ENCODE data around the gene MYRIP. TPM values are rescaled to one million over a fixed set of nuclear protein-coding genes. Genes with fewer than 3 reads are reported as not detected.
A peak's percentile ranks its signal among the peaks of the same experiment; 100 is the strongest.
"Not testable (repeated sequence)": the region's sequence is repeated elsewhere in the genome, so short reads cannot be mapped to it uniquely, and the experiment has no call there.

MYRIP gene
- total and polyA plus RNA-seq, 5 donors from 2014 or later, result not detected

DNA sequence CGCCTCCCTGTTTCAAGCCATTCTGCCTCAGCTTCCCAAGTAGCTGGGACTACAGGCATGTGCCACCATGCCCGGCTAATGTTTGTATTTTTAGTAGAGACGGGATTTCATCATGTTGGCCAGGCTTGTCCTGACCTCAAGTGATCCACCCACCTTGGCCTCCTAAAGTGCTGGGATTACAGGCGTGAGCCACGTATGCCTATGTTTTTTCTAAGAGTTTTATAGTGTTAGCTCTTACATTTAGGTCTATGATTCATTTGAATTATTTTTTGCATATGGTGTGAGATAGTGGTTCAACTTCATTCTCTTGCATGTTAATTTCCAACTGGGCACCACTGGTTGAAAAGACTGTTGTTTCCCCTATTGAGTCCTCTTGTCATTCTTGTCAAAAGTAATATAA lies 473.6 kb downstream of the MYRIP start:
- H3K9me3 ChIP-seq (ENCODE audit: control insufficient read depth in 2 of 2, low read length in 2 of 2); H3K27me3 ChIP-seq (ENCODE audit: control insufficient read depth, insufficient read depth, low read length); H3K4me1 Mint-ChIP-seq; H3K36me3 Mint-ChIP-seq; H3K4me3 Mint-ChIP-seq; H3K4me3 ChIP-seq (ENCODE audit: low read depth, low read length); ATAC-seq (ENCODE audit: low read depth in 2 of 2); H3K27me3 Mint-ChIP-seq; H3K27ac Mint-ChIP-seq; DNase-seq; H3K27ac ChIP-seq (ENCODE audit: insufficient read depth, low read length, poor library complexity, severe bottlenecking); H3K9me3 Mint-ChIP-seq; H3K36me3 ChIP-seq (ENCODE audit: control insufficient read depth, insufficient read depth, low read length); H3K4me1 ChIP-seq (ENCODE audit: control insufficient read depth, insufficient read depth, low read length, poor library complexity, severe bottlenecking): not testable (repeated sequence)

- H3K9me3 Mint-ChIP-seq, result peaks cover 0 to 3% (median 0%) of the 10 kb centered on the region in 7 donors
- DNase-seq, result peak in 1 of 3 donors; percentile 10
- H3K27ac ChIP-seq (ENCODE audit: insufficient read depth, low read length, poor library complexity, severe bottlenecking), result no peak overlapping the region
- no peak for ATAC-seq (ENCODE audit: low read depth in 2 of 2)
- H3K27me3 ChIP-seq (ENCODE audit: control insufficient read depth, insufficient read depth, low read length), result no peaks in the 10 kb centered on the region
- peaks cover 0 to 8% (median 4%) of the 10 kb centered on the region in 4 donors for H3K4me1 Mint-ChIP-seq
- peaks cover 3% of the 10 kb centered on the region for H3K4me1 ChIP-seq (ENCODE audit: control insufficient read depth, insufficient read depth, low read length, poor library complexity, severe bottlenecking)
- no peaks in the 10 kb centered on the region for H3K27me3 Mint-ChIP-seq
- no peak overlapping the region for H3K4me3 Mint-ChIP-seq
- peaks cover 15% of the 10 kb centered on the region for H3K36me3 Mint-ChIP-seq
- peak overlapping the region in 1 of 3 donors; percentile 12 for H3K27ac Mint-ChIP-seq
- H3K36me3 ChIP-seq (ENCODE audit: control insufficient read depth, insufficient read depth, low read length), result no peaks in the 10 kb centered on the region
- no peaks in the 10 kb centered on the region for H3K9me3 ChIP-seq (ENCODE audit: control insufficient read depth in 2 of 2, low read length in 2 of 2)
- H3K4me3 ChIP-seq (ENCODE audit: low read depth, low read length), result no peak overlapping the region
These were observed 477.8 kb downstream of the MYRIP start for GRCh38 chr3:40287248-40287647.

GRCh38 chr3:40290396-40290795 lies 481.0 kb downstream of the MYRIP start:
- Mint-ChIP-seq H3K4me1 (peaks cover 0 to 8% (median 4%) of the 10 kb centered on the region in 4 donors), H3K36me3 (peaks cover 32% of the 10 kb centered on the region), H3K9me3 (peaks cover 0 to 3% (median 0%) of the 10 kb centered on the region in 7 donors), H3K27ac (peak overlapping the region in 2 of 3 donors; percentile 8 to 77), H3K27me3 (no peaks in the 10 kb centered on the region), H3K4me3 (peak overlapping the region; percentile 48 to 93 (median 66))
- Histone ChIP-seq H3K36me3 (ENCODE audit: control insufficient read depth, insufficient read depth, low read length) (no peaks in the 10 kb centered on the region), H3K4me1 (ENCODE audit: control insufficient read depth, insufficient read depth, low read length, poor library complexity, severe bottlenecking) (peaks cover 3% of the 10 kb centered on the region), H3K27ac (ENCODE audit: insufficient read depth, low read length, poor library complexity, severe bottlenecking) (no peak overlapping the region), H3K27me3 (ENCODE audit: control insufficient read depth, insufficient read depth, low read length) (no peaks in the 10 kb centered on the region), H3K9me3 (ENCODE audit: control insufficient read depth in 2 of 2, low read length in 2 of 2) (no peaks in the 10 kb centered on the region), H3K4me3 (ENCODE audit: low read depth, low read length) (peak overlapping the region; percentile 75)
- ATAC-seq (ENCODE audit: low read depth in 2 of 2), result peak; percentile 60 to 71
- DNase-seq, result peak in 2 of 3 donors; percentile 10 to 19

DNA sequence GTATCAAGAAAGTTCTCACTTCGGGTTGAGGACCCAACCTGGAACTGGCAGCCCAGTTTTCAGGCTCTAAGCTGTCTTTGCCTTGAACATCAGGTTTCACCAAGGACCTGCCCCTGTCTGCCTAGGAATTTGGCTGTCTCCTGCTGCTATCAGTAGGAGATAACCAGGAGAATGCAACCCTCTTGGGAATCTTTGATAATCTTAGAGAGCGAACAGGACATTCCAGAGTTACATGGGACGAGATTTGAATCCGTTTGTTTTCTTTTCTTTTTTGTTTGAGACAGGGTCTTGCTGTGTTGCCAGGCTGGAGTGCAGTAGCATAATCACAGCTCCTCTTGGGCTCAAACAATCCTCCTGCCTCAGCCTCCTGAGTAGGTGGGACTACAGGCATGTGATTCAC lies 482.1 kb downstream of the MYRIP start:
- peaks cover 3% of the 10 kb centered on the region for H3K36me3 ChIP-seq (ENCODE audit: control insufficient read depth, insufficient read depth, low read length)
- DNase-seq, result no peak
- H3K27me3 ChIP-seq (ENCODE audit: control insufficient read depth, insufficient read depth, low read length), result no peaks in the 10 kb centered on the region
- H3K4me1 ChIP-seq (ENCODE audit: control insufficient read depth, insufficient read depth, low read length, poor library complexity, severe bottlenecking), result peaks cover 3% of the 10 kb centered on the region
- Mint-ChIP-seq H3K9me3 (peaks cover 0 to 3% (median 0%) of the 10 kb centered on the region in 7 donors), H3K4me3 (no peak overlapping the region), H3K4me1 (peaks cover 0 to 8% (median 4%) of the 10 kb centered on the region in 4 donors), H3K27me3 (no peaks in the 10 kb centered on the region), H3K36me3 (peaks cover 38% of the 10 kb centered on the region), H3K27ac (no peak overlapping the region)
- no peaks in the 10 kb centered on the region for H3K9me3 ChIP-seq (ENCODE audit: control insufficient read depth in 2 of 2, low read length in 2 of 2)
- no peak overlapping the region for H3K4me3 ChIP-seq (ENCODE audit: low read depth, low read length)
- ATAC-seq (ENCODE audit: low read depth in 2 of 2), result no peak
- no peak overlapping the region for H3K27ac ChIP-seq (ENCODE audit: insufficient read depth, low read length, poor library complexity, severe bottlenecking)

- Mint-ChIP-seq H3K27ac (no peak overlapping the region), H3K4me3 (no peak overlapping the region), H3K9me3 (peaks cover 0 to 3% (median 0%) of the 10 kb centered on the region in 7 donors), H3K4me1 (peaks cover 0 to 8% (median 4%) of the 10 kb centered on the region in 4 donors), H3K27me3 (no peaks in the 10 kb centered on the region), H3K36me3 (peaks cover 45% of the 10 kb centered on the region)
- Histone ChIP-seq H3K27me3 (ENCODE audit: control insufficient read depth, insufficient read depth, low read length) (no peaks in the 10 kb centered on the region), H3K36me3 (ENCODE audit: control insufficient read depth, insufficient read depth, low read length) (peaks cover 3% of the 10 kb centered on the region), H3K4me3 (ENCODE audit: low read depth, low read length) (no peak overlapping the region), H3K4me1 (ENCODE audit: control insufficient read depth, insufficient read depth, low read length, poor library complexity, severe bottlenecking) (peaks cover 3% of the 10 kb centered on the region), H3K9me3 (ENCODE audit: control insufficient read depth in 2 of 2, low read length in 2 of 2) (no peaks in the 10 kb centered on the region), H3K27ac (ENCODE audit: insufficient read depth, low read length, poor library complexity, severe bottlenecking) (no peak overlapping the region)
- ATAC-seq (ENCODE audit: low read depth in 2 of 2) (no peak), DNase-seq (no peak)
These were observed 483.4 kb downstream of the MYRIP start for GRCh38 chr3:40292637-40293349.

GRCh38 chr3:40294434-40294833 lies 485.0 kb downstream of the MYRIP start:
- ATAC-seq (ENCODE audit: low read depth in 2 of 2) (no peak), DNase-seq (no peak)
- Mint-ChIP-seq H3K9me3 (peaks cover 0 to 3% (median 0%) of the 10 kb centered on the region in 7 donors), H3K4me1 (peaks cover 0 to 8% (median 4%) of the 10 kb centered on the region in 4 donors), H3K27ac (no peak overlapping the region), H3K27me3 (no peaks in the 10 kb centered on the region), H3K4me3 (no peak overlapping the region), H3K36me3 (peaks cover 51% of the 10 kb centered on the region)
- H3K4me3 ChIP-seq (ENCODE audit: low read depth, low read length), result no peak overlapping the region
- H3K27me3 ChIP-seq (ENCODE audit: control insufficient read depth, insufficient read depth, low read length), result no peaks in the 10 kb centered on the region
- H3K9me3 ChIP-seq (ENCODE audit: control insufficient read depth in 2 of 2, low read length in 2 of 2), result no peaks in the 10 kb centered on the region
- H3K27ac ChIP-seq (ENCODE audit: insufficient read depth, low read length, poor library complexity, severe bottlenecking), result no peak overlapping the region
- peaks cover 3% of the 10 kb centered on the region for H3K36me3 ChIP-seq (ENCODE audit: control insufficient read depth, insufficient read depth, low read length)
- H3K4me1 ChIP-seq (ENCODE audit: control insufficient read depth, insufficient read depth, low read length, poor library complexity, severe bottlenecking), result peaks cover 3% of the 10 kb centered on the region

DNA sequence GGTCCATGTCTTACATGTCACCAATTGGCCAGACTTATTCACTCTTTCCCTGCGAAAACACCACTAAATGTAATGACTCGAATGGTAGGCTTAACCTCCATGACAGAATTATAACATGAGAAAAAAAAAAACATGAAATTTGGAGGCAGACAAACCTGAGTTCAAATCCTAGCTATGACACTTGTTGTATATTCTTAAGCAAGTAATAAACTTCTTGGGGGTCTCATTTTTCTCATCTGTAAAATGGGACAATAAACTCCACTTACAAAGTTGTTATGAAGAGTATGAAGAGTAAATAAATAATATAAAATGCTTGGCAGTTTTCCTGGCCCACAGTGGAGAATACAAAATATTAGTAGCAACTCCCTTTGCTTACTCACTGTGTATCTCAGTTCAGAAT lies 488.7 kb downstream of the MYRIP start:
- H3K27ac ChIP-seq (ENCODE audit: insufficient read depth, low read length, poor library complexity, severe bottlenecking), result no peak overlapping the region
- Mint-ChIP-seq H3K36me3 (peaks cover 44% of the 10 kb centered on the region), H3K9me3 (peaks cover 0 to 2% (median 0%) of the 10 kb centered on the region in 7 donors), H3K4me3 (no peak overlapping the region), H3K4me1 (no peaks in the 10 kb centered on the region), H3K27ac (no peak overlapping the region), H3K27me3 (no peaks in the 10 kb centered on the region)
- no peaks in the 10 kb centered on the region for H3K9me3 ChIP-seq (ENCODE audit: control insufficient read depth in 2 of 2, low read length in 2 of 2)
- ATAC-seq (ENCODE audit: low read depth in 2 of 2), result no peak
- no peaks in the 10 kb centered on the region for H3K27me3 ChIP-seq (ENCODE audit: control insufficient read depth, insufficient read depth, low read length)
- no peaks in the 10 kb centered on the region for H3K4me1 ChIP-seq (ENCODE audit: control insufficient read depth, insufficient read depth, low read length, poor library complexity, severe bottlenecking)
- no peak for DNase-seq
- peaks cover 8% of the 10 kb centered on the region for H3K36me3 ChIP-seq (ENCODE audit: control insufficient read depth, insufficient read depth, low read length)
- H3K4me3 ChIP-seq (ENCODE audit: low read depth, low read length), result no peak overlapping the region

Measured in CD4-positive, CD25-positive, alpha-beta regulatory T cell (primary cell).